CD4-positive, alpha-beta T cell treated with Interleukin-21 for 1 hour (primary cell): ENCODE results near the gene SAPCD2.
A peak's percentile ranks its signal among the peaks of the same experiment; 100 is the strongest.
"Not testable (repeated sequence)": the region's sequence is repeated elsewhere in the genome, so short reads cannot be mapped to it uniquely, and the experiment has no call there.

Experiments
- DNase-seq: peaks from one replicate; pipeline ENCODE4 v3.0.0-alpha.2; 2020

Gene SAPCD2, protein sequence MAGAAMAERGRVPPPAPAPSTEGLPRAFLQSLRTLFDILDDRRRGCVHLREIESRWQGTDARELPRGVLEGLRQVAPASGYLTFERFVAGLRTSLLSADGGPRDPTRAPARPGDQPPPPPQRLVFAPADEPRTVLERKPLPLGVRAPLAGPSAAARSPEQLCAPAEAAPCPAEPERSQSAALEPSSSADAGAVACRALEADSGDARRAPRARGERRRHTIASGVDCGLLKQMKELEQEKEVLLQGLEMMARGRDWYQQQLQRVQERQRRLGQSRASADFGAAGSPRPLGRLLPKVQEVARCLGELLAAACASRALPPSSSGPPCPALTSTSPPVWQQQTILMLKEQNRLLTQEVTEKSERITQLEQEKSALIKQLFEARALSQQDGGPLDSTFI

DNA sequence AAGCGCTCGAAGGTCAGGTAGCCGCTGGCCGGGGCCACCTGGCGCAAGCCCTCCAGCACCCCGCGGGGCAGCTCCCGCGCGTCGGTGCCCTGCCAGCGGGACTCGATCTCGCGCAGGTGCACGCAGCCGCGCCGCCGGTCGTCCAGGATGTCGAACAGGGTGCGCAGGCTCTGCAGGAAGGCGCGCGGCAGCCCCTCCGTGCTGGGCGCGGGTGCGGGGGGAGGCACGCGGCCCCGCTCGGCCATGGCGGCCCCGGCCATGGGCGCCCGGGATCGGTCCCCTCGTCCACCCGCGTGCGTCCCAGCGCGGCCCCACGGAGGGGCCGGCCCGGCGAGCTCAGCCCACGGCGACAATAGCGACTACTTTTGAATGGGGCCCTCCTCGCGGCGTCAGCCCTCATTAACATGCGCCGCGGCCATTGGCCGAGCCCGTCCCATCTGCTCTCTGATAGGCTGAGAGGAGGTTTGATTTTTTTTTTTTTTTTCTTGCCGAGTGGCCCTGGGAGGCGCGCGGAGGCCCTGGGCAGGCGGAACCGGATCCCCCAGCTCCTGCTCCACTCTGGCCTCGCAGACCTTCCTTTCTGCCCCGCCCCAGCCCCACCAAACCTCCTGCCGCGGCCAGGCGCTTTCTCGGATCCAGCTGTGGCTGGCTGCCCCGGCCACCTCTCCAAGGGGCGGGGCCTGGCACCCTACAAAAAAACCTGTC is at the start of gene SAPCD2:
Gene SAPCD2 (minus strand): TSS at position 357 of the 705 bp plus-strand sequence. CDS start 97 bp downstream, at position 260.
- peak; percentile 88 for DNase-seq

- not testable (repeated sequence) for DNase-seq
These were observed 47.8 kb upstream of the SAPCD2 start for GRCh38 chr9:137118092-137118603.

- no peak for DNase-seq
These were observed 46.9 kb upstream of the SAPCD2 start for GRCh38 chr9:137117269-137117731.

DNA sequence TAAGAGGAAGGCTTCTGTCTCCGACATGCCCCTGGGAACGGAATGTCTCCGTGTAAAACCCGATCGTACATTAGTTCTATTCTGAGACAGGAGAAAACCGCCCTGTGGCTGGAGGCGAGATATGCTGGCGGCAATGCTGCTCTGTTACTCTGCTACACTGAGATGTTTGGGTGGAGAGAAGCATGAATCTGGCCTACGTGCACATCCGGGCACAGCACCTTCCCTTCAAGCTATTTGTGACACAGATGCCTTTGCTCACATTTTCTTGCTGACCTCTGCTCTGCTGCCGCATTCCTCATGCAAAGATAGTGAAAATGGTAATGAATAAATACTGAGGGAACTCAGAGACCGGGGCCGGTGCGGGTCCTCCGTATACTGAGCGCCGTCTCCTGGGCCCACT is 46.4 kb upstream of the SAPCD2 start:
- no peak for DNase-seq

- DNase-seq, result no peak
These were observed 45.7 kb upstream of the SAPCD2 start for GRCh38 chr9:137116027-137116507.

GRCh38 chr9:137115394-137116026 is 45.2 kb upstream of the SAPCD2 start:
- no peak for DNase-seq

DNA sequence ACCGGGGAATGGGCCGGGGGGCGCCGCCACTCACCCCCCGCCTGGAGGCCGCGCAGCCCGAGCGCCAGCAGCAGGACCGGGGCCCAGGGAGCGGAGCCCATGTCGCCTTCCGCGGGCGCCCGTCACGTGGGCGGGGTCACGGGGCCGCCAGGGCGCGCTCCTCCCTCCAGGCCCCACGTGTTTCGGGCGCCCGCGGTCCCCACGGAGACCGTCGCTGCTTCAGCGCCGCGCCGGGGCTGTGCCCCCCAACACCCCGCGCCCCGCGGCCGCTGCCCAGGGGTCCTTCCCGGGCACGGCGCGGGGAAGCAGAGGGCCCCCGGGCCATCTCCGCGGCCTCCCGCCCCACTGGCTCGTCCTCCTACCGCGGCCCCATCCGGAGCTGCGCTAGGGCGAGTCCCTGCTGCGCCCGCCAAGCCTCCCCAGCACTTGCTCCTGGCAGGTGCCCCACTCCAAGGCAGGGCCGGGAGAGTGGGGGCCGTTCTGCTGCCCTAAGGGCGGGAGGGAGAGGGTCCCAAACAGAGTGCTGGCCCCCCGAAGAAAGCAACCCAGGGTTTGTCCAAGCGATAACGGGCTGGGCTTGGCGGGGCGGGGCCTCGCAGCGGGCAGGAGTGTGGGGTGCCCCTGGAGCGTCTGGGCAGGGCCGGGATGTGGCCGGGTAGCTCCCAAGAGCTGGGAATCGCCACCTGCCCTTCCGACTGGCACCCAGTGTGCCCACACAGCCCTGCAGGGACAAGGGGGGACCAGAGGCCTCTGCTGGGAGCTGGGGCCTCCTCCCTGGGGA is 44.4 kb upstream of the SAPCD2 start, which contains the start of gene DPP7:
Gene DPP7 (minus strand): TSS at position 121 of the 781 bp plus-strand sequence. CDS start 20 bp downstream, at position 101.
- DNase-seq, result peak; percentile 80

GRCh38 chr9:137114220-137114612 is 43.9 kb upstream of the SAPCD2 start:
- no peak for DNase-seq

GRCh38 chr9:137113385-137114159 is 43.2 kb upstream of the SAPCD2 start:
- peak; percentile 36 for DNase-seq

DNA sequence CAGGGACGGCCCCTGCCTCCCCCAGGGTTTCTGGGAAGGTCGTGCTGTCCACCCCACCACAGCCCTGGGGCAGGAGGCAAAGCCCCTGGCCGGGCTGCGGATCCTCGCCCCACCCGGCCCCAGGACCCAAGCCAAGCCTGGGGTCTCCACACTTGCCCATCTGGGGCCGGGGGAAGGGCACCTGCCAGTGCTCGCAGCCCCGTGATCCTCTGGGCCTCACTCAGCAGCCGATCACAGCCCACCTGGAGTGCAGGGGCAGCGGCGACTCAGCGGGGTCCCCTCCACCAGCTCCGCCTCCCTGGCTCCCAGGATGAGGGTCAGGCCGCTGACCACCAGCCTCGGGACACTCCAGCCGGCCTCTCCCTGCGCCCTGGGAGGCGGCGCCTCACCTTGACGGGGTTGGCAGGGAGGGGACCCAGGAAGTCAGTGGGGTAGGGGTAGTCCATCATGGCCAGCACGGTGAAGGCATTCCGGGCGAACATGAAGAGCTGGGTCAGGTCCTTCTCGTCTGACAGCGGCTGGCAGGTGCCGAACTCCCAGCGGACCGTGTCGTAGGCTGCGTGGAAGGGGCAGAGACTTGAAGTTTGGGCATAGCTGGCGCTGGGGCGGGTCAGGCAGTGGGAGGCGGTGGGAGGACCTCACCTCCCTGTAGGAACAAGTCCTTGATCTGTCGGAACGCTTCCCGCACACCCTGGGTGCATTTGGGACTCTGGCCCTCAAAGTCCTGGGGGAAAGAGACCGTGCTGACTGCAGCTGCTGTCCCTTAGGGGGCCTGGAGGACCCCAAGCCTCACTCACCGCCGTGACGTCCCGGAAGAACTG is 42.4 kb upstream of the SAPCD2 start:
- DNase-seq, result no peak

GRCh38 chr9:137111788-137112563 is 41.6 kb upstream of the SAPCD2 start:
- no peak for DNase-seq

GRCh38 chr9:137110911-137111787 is 40.8 kb upstream of the SAPCD2 start:
- no peak for DNase-seq

DNA sequence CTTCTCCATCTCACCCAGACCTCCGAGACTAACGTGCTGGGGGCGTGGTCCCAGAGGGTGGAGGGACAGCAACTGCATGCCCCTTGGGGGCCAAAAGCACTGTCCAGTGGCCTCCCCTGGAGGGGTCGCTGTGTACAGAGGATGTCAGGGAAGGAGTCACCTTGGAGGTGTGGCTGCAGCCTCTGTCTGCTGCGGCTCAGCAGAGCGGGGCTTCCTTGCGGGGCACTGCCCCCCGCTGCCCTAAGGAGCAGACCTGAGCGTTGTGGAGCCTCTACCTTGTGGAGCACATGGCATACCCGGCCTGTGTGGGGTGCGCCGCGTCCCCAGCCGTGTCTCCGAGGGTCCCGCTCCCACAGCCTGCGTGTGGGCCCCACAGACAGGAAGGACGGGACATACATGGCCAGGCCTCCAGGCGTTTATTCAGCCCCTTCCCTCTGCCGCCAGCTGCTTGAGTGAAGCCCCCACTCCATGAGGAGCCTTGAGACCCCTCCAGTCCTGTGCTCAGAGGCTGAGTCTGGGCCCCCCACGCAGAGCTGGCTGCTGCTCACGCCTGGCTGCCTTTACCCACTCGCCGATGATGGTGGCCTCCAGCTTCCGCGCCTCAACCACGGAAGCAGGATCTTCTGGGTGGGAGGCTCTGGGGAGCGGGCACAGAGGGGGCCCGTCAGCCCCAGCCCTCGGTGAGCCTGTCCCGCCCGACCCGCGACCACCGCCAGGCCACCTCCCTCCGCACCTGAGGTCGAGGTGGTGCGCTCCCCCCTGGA is 40.0 kb upstream of the SAPCD2 start:
- DNase-seq, result no peak

GRCh38 chr9:137109250-137110146 is 39.1 kb upstream of the SAPCD2 start:
- DNase-seq, result no peak

GRCh38 chr9:137108608-137109249 is 38.4 kb upstream of the SAPCD2 start:
- no peak for DNase-seq

- no peak for DNase-seq
These were observed 37.6 kb upstream of the SAPCD2 start for GRCh38 chr9:137107982-137108381.
